HG03196 (cell line): ENCODE data around the gene KLHL10.
"Not testable (repeated sequence)": the region's sequence is repeated elsewhere in the genome, so short reads cannot be mapped to it uniquely, and the experiment has no call there.

Experiments used
- ATAC-seq: cut with Tn5 transposase; IDR thresholded peaks from one replicate; pipeline ENCODE4 v1.9.1; 2021; ENCODE audit not compliant: unreplicated experiment

The KLHL10 gene

GRCh38 chr17:41849251-41849990 is 11.8 kb downstream of the KLHL10 start:
- ATAC-seq: no peak

- ATAC-seq: not testable (repeated sequence)
Observed at GRCh38 chr17:41851382-41851781, 13.8 kb downstream of the KLHL10 start.

DNA sequence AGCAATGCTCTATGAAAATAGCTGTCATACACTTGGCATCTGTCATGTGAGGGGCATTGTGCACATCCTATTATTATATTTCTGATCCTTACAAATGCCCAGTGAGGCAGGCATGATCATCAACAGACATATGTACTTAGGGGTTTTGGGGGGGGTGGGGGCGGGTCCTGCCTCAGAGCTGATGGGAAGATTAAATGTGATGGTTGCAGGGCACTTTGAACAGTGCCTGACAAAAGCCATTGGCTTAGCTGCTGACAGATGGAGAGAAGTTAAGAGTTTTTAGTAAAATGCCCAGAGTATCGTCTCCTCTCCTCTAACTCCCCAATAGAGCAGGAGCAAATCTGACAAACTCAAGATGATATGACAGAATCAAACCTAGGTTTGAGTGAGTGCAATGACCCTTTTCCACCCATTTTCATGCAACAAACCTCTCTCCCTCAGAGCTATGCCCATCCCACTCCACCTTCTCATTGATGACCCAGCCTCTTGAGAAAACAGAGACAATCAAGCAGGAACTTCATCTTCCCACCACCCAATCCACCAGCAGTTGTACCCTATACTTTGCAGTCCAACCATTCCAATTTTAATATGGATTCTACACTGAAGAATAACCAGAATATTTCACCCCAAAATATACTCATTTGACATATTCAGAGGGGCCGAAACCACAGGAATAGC is 22.8 kb downstream of the KLHL10 start:
- no peak for ATAC-seq

DNA sequence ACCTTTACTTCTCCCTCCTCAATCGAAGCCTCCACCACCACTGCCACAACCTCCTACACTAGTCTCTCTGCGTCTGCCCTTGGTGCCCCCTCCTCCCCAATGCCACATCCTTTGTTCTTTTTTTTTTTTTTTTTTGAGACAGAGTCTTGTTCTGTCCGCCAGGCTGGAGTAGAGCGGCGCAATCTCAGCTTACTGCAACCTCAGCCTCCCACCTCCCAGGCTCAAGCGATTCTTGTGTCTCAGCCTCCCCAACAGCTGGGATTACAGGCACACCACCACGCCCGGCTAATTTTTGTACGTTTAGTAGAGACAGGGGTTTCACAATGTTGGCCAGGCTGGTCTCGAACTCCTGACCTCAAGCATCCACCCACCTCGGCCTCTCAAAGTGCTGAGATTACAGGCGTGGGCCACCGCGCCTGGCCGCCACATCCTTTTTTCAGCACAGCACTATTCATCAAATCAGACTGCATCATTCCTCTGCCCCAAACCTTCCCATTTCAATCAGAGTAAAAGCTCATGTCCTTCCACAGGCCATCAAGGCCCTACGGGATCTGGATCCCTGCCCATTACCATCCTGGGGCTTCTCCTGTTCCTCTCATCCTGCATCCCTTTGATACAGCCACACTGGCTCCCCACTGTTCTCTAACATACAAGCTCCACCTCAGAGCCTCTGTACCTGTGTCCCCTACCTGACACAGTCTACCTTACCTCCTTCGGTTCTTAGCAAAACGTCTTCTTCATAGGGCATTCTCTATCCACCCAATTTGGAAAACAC is 25.6 kb downstream of the KLHL10 start:
- ATAC-seq: no peak

DNA sequence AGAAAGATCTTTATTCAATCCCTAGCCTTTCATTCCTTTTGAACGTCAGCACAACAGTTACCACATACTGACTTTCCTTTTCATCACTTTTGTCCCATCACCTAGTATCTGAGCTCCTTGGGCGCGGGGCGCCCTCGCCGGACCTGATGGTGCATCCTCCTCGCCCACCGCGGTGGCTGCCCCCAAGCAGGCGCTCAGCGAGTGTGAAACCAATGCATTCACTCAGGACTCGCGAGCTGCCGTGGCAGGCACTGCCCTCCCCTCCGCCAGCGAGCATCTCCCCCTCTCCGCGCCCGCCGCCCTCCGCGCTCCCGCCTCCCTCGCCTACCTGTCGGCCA is 26.8 kb downstream of the KLHL10 start:
- peak; percentile 13 for ATAC-seq

- ATAC-seq: peak; percentile 84
Observed at GRCh38 chr17:41864836-41865595, 27.4 kb downstream of the KLHL10 start, which contains the start of gene KLHL11. Gene KLHL11, minus strand, starts transcription at chr17:41865423. Its CDS starts 53 bp downstream, at chr17:41865370.

DNA sequence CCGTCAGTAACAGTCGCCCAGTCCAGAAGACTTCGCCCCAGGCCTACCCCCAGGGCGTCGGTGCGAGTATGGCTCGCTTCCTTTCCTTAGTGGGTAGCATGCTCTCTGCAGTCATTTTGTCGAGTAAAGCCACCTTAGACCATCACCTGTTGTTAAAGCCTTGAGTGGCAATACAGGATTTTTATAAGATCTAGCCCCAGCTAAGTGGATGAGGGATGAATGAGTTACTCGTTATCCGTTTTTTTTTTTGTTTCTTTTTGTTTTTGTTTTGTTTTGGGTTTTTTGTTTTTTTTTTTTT is 27.9 kb downstream of the KLHL10 start:
- ATAC-seq: no peak

DNA sequence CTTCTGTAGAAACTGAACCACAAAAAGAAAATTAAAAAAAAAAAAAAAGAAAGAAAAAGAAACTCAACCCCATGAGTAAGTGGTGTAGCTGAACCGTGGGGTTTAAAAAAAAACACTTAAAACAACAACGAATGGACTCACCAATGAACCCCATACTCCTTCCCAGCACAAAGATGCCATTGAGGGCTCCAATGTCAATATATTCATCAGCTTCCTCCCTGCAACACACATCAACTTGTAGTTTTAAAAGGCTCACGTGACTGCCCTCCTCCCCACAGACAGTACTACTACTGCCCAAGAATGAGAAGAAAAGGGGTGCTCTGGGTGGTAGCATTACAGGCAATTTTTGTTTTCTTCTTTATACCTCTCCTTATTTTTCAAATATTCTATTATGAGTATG is 30.9 kb downstream of the KLHL10 start:
- ATAC-seq: no peak

DNA sequence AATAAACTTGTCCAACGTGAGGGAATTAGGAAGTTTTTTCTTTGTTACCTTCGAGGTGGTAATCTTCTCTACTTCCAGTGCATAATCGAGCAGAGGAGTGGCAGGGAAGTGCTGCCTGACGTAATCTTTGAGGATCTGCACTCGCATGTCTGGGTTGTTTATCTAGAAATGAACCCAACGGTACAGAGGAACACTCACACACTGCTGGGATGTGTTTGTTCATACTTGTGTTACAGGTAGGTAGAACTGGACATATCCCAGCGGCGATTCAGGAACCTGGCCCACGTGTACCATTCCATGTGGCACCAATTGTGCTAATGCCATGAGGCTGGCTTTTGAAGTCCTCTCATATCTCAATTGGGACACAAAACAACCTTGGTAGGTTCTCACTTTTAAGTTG is 31.8 kb downstream of the KLHL10 start:
- ATAC-seq: no peak

- no peak for ATAC-seq
Observed at GRCh38 chr17:41870097-41870496, 32.5 kb downstream of the KLHL10 start.

GRCh38 chr17:41870627-41871026 is 33.0 kb downstream of the KLHL10 start:
- no peak for ATAC-seq

DNA sequence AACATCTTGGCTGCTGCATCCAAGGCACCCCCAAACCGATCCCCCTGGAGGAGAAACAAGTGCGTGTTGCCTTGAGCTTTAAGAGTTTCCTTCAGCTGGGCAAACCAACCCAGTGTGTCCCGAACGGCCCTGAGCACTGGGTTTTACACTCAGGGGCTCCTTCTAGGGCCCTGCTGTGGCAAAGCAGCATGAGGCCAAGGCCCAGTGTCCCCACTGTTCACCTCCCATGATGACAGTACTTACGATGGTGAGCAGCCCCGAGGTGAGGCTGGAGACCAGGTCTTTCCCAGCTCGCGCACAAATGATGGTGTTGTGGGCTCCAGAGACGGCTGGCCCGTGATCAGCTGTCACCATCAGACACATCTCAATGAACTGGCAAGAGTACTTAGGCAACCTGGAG is 34.2 kb downstream of the KLHL10 start:
- ATAC-seq: no peak

- no peak for ATAC-seq
Observed at GRCh38 chr17:41873559-41874292, 36.1 kb downstream of the KLHL10 start.

DNA sequence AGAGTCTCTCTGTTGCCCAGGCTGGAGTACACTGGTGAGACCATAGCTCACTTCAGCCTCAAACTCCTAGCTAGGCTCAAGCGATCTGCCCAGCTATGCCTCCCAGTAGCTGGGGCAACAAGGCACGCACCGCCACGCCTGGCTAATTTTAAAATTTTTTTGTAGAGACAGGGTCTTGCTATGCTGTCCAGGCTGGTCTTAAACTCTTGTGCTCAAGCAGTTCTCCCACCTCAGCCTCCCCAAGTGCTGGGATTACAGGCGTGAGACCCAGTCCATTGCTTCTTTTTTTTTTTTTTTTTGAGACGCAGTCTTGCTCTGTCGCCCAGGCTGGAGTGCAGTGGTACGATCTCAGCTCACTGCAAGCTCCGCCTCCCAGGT is 36.7 kb downstream of the KLHL10 start:
- not testable (repeated sequence) for ATAC-seq

DNA sequence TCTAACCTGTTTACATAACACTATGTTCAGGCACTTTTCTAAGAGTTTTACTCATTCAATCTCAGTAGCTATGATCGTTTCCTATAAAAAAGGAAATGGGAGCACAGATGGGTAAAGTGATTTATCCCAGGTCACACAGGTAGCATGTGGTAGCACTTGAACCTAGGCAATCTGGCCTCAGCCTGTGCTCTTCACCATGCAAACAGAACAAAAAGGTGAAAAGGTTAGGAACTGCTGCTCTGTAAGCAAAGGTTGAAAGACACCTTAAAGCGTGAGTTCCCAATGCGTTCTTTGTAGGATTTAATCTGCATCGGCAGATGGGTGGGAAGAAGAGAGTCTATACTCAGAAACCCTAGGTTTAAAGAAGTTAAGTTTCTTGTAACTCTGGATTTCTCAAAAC is 42.5 kb downstream of the KLHL10 start:
- no peak for ATAC-seq

DNA sequence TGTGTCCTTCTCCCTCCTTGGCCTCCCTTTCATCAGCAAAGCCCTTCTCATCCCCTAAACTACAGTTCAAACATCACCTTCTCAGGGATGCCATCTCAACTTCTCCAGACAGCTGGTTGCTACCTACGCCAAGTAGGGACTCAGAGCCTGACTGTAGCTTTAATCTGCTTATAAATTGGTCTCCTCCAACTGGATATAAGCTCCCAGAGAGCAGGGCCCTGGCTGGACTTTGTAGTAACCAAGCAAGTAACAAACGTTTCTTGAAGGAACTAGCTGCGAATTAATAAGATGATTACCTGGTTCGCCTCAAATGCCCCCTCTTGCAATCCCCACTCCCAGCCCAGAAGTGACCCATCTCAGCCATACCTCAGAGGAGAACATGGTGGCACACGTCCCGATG is 45.1 kb downstream of the KLHL10 start:
- ATAC-seq: no peak

- no peak for ATAC-seq
Observed at GRCh38 chr17:41885733-41886132, 48.1 kb downstream of the KLHL10 start.

GRCh38 chr17:41888332-41888965 is 50.8 kb downstream of the KLHL10 start:
- ATAC-seq: no peak

DNA sequence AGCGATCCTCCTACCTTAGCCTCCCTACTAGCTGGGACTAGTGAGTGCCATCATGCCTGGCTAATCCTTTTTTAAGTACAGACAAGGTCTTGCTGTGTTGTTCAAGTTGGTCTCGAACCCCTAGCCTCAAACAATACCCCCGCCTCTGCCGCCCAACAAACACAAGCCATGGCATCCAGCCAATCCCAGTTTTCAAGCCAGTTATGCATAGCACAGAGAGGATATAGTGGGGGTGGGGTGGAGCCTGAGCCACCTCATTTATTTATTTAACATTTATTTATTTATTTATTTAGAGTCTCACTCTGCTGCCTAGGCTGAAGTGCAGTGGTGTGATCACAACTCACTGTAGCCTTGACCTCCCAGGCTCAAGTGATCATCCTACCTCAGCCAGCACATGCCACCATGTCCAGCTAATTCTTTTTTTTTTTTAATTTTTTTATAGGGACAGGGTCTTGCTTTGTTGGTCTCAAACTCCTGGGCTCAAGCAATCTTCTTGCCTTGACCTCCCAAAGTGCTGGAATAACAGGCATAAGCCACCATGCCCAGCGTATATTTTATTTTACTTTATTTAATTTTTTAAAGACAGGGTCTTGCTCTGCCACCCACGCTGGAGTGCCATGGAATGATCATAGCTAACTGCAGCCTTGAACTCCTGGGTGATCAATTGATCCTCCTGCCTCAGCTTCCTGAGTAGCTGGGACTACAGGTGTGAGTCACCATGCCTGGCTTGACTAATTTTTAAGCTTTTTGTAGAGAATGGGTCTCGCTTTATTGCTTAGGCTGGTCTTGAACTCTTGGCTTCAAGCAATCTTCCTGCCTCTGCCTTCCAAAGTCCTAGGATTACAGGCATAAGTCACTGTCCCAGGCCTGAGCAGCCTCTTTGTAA is 53.8 kb downstream of the KLHL10 start:
- ATAC-seq: no peak
